ENCODE measurements around the gene CTF1.
A peak's percentile ranks its signal among the peaks of the same experiment; 100 is the strongest.
"Not testable (repeated sequence)": the region's sequence is repeated elsewhere in the genome, so short reads cannot be mapped to it uniquely, and the experiment has no call there.

CTF1 gene

GRCh38 chr16:30888856-30889499 is 7.4 kb upstream of the CTF1 start:
- no peak for DNase-seq

- no peak for DNase-seq
Observed at GRCh38 chr16:30889721-30890120, 6.7 kb upstream of the CTF1 start.

- not testable (repeated sequence) for DNase-seq
Observed at GRCh38 chr16:30891043-30891823, 5.2 kb upstream of the CTF1 start.

GRCh38 chr16:30892670-30893416 is 3.6 kb upstream of the CTF1 start:
- DNase-seq = no peak

GRCh38 chr16:30893417-30893743 is 3.0 kb upstream of the CTF1 start:
- no peak for DNase-seq

GRCh38 chr16:30893744-30894539 is 2.5 kb upstream of the CTF1 start, which contains the start of gene BCL7C:
Gene BCL7C (minus strand): TSS chr16:30894077. CDS start chr16:30893944, 133 bp downstream.
- DNase-seq = peak; percentile 46

- no peak for DNase-seq
Observed at GRCh38 chr16:30894540-30895368, 1.7 kb upstream of the CTF1 start.

- no peak for DNase-seq
Observed at GRCh38 chr16:30895627-30896260, 670 bp upstream of the CTF1 start.

GRCh38 chr16:30896889-30897733 is 697 bp downstream of the CTF1 start:
- DNase-seq = no peak

GRCh38 chr16:30899794-30900193 is 3.4 kb downstream of the CTF1 start:
- DNase-seq = no peak

- DNase-seq = no peak
Observed at GRCh38 chr16:30900588-30900987, 4.2 kb downstream of the CTF1 start.

- no peak for DNase-seq
Observed at GRCh38 chr16:30901201-30902028, 5.0 kb downstream of the CTF1 start.

GRCh38 chr16:30902029-30902972 is 5.9 kb downstream of the CTF1 start:
- DNase-seq = peak; percentile 39

- DNase-seq = peak; percentile 46
Observed at GRCh38 chr16:30903002-30903401, 6.6 kb downstream of the CTF1 start.

GRCh38 chr16:30903596-30903995 is 7.2 kb downstream of the CTF1 start:
- DNase-seq = peak; percentile 99

- DNase-seq = peak; percentile 92
Observed at GRCh38 chr16:30904114-30904780, 7.8 kb downstream of the CTF1 start.

- DNase-seq = no peak
Observed at GRCh38 chr16:30907064-30907463, 10.7 kb downstream of the CTF1 start.

Measured in GF-D8 (cell line).